ENCODE measurements around the gene RIMS4.
"Not testable (repeated sequence)": the region's sequence is repeated elsewhere in the genome, so short reads cannot be mapped to it uniquely, and the experiment has no call there.

RIMS4 gene

GRCh38 chr20:44829688-44830087 lies 19.3 kb upstream of the RIMS4 start:
- no peak for DNase-seq

GRCh38 chr20:44828640-44829039 lies 18.3 kb upstream of the RIMS4 start:
- DNase-seq, result no peak

- DNase-seq, result no peak
Observed at GRCh38 chr20:44827401-44827800, 17.1 kb upstream of the RIMS4 start.

- not testable (repeated sequence) for DNase-seq
Observed at GRCh38 chr20:44821576-44821975, 11.2 kb upstream of the RIMS4 start.

GRCh38 chr20:44819936-44820335 lies 9.6 kb upstream of the RIMS4 start:
- DNase-seq, result no peak

GRCh38 chr20:44817143-44817910 lies 7.0 kb upstream of the RIMS4 start:
- DNase-seq, result no peak

GRCh38 chr20:44814937-44815336 lies 4.6 kb upstream of the RIMS4 start:
- DNase-seq, result no peak

- DNase-seq, result no peak
Observed at GRCh38 chr20:44811150-44811685, 872 bp upstream of the RIMS4 start.

- DNase-seq, result no peak
Observed at GRCh38 chr20:44810061-44810390, 320 bp downstream of the RIMS4 start.

GRCh38 chr20:44809380-44810060 lies 826 bp downstream of the RIMS4 start:
- DNase-seq, result no peak

- DNase-seq, result no peak
Observed at GRCh38 chr20:44807684-44808056, 2.7 kb downstream of the RIMS4 start.

GRCh38 chr20:44807051-44807683 lies 3.2 kb downstream of the RIMS4 start:
- DNase-seq, result no peak

- no peak for DNase-seq
Observed at GRCh38 chr20:44805979-44806620, 4.2 kb downstream of the RIMS4 start.

- no peak for DNase-seq
Observed at GRCh38 chr20:44805335-44805978, 4.9 kb downstream of the RIMS4 start.

- DNase-seq, result no peak
Observed at GRCh38 chr20:44803383-44803941, 6.9 kb downstream of the RIMS4 start.

- no peak for DNase-seq
Observed at GRCh38 chr20:44802702-44803101, 7.6 kb downstream of the RIMS4 start.

- DNase-seq, result no peak
Observed at GRCh38 chr20:44800391-44801046, 9.8 kb downstream of the RIMS4 start.

GRCh38 chr20:44799691-44800090 lies 10.7 kb downstream of the RIMS4 start:
- no peak for DNase-seq

- DNase-seq, result no peak
Observed at GRCh38 chr20:44796758-44797457, 13.4 kb downstream of the RIMS4 start.

- no peak for DNase-seq
Observed at GRCh38 chr20:44796311-44796710, 14.0 kb downstream of the RIMS4 start.

- DNase-seq, result no peak
Observed at GRCh38 chr20:44795836-44796235, 14.5 kb downstream of the RIMS4 start.

Data from stimulated activated naive CD4-positive, alpha-beta T cell (primary cell).